ENCODE data around the gene ABHD10. TPM values are rescaled to one million over a fixed set of nuclear protein-coding genes. Genes with fewer than 3 reads are reported as not detected.

Gene ABHD10
- total RNA-seq: 39.5 TPM in 2 replicates

- peaks cover 16% of the 10 kb centered on the region for H3K36me3 Mint-ChIP-seq (ENCODE audit: low read depth)
- intact Hi-C loops (cut with micrococcal nuclease): loop anchor here (1.0 to 10.0 kb wide), 4 partner anchors 10 to 904 kb away; partner anchors contain the start of gene NECTIN3
- DNase-seq: peak; percentile 99
- H3K4me3 Mint-ChIP-seq: peak within 1 kb of the TSS; percentile 92
- H3K4me1 Mint-ChIP-seq: peaks cover 36% of the 10 kb centered on the region
- peaks cover 18% of the 10 kb centered on the region for H3K27me3 Mint-ChIP-seq
- peaks cover 3% of the 10 kb centered on the region for H3K9me3 Mint-ChIP-seq
- peak within 1 kb of the TSS; percentile 93 for H3K27ac Mint-ChIP-seq
Measured at GRCh38 chr3:111978583-111979433, at the start of gene ABHD10. Gene ABHD10 (plus strand): TSS chr3:111979026. CDS start chr3:111979062, 36 bp downstream.

GRCh38 chr3:111929484-111929883 lies 49.3 kb upstream of the ABHD10 start:
- H3K9me3 Mint-ChIP-seq: no peaks in the 10 kb centered on the region
- no peaks in the 10 kb centered on the region for H3K36me3 Mint-ChIP-seq (ENCODE audit: low read depth)
- H3K27me3 Mint-ChIP-seq: peaks cover 9% of the 10 kb centered on the region
- no peaks in the 10 kb centered on the region for H3K4me1 Mint-ChIP-seq
- no peak for DNase-seq
- H3K4me3 Mint-ChIP-seq: no peak overlapping the region
- H3K27ac Mint-ChIP-seq: no peak overlapping the region
- intact Hi-C loops (cut with micrococcal nuclease): no loop called here

- intact Hi-C loops (cut with micrococcal nuclease): no loop called here
- no peaks in the 10 kb centered on the region for H3K4me1 Mint-ChIP-seq
- no peak overlapping the region for H3K4me3 Mint-ChIP-seq
- no peaks in the 10 kb centered on the region for H3K9me3 Mint-ChIP-seq
- peaks cover 13% of the 10 kb centered on the region for H3K27me3 Mint-ChIP-seq
- H3K36me3 Mint-ChIP-seq (ENCODE audit: low read depth): no peaks in the 10 kb centered on the region
- DNase-seq: no peak
- H3K27ac Mint-ChIP-seq: no peak overlapping the region
Measured at GRCh38 chr3:111932946-111933345, 45.9 kb upstream of the ABHD10 start.

GRCh38 chr3:111936191-111936841 lies 42.5 kb upstream of the ABHD10 start:
- H3K9me3 Mint-ChIP-seq: no peaks in the 10 kb centered on the region
- H3K4me1 Mint-ChIP-seq: no peaks in the 10 kb centered on the region
- no peak overlapping the region for H3K27ac Mint-ChIP-seq
- H3K4me3 Mint-ChIP-seq: no peak overlapping the region
- DNase-seq: no peak
- intact Hi-C loops (cut with micrococcal nuclease): no loop called here
- peaks cover 18% of the 10 kb centered on the region for H3K27me3 Mint-ChIP-seq
- H3K36me3 Mint-ChIP-seq (ENCODE audit: low read depth): no peaks in the 10 kb centered on the region

- DNase-seq: no peak
- Mint-ChIP-seq H3K9me3 (no peaks in the 10 kb centered on the region), H3K36me3 (ENCODE audit: low read depth) (no peaks in the 10 kb centered on the region), H3K4me1 (no peaks in the 10 kb centered on the region), H3K4me3 (no peak overlapping the region), H3K27me3 (peaks cover 18% of the 10 kb centered on the region), H3K27ac (no peak overlapping the region)
- intact Hi-C loops (cut with micrococcal nuclease): no loop called here
Measured at GRCh38 chr3:111936967-111937366, 41.9 kb upstream of the ABHD10 start.

GRCh38 chr3:111937871-111938270 lies 41.0 kb upstream of the ABHD10 start:
- no peaks in the 10 kb centered on the region for H3K36me3 Mint-ChIP-seq (ENCODE audit: low read depth)
- no peak for DNase-seq
- H3K27me3 Mint-ChIP-seq: peaks cover 15% of the 10 kb centered on the region
- no peak overlapping the region for H3K27ac Mint-ChIP-seq
- H3K9me3 Mint-ChIP-seq: no peaks in the 10 kb centered on the region
- H3K4me3 Mint-ChIP-seq: no peak overlapping the region
- intact Hi-C loops (cut with micrococcal nuclease): no loop called here
- H3K4me1 Mint-ChIP-seq: no peaks in the 10 kb centered on the region

- Mint-ChIP-seq H3K36me3 (ENCODE audit: low read depth) (no peaks in the 10 kb centered on the region), H3K27ac (no peak overlapping the region), H3K27me3 (peaks cover 13% of the 10 kb centered on the region), H3K9me3 (no peaks in the 10 kb centered on the region), H3K4me1 (no peaks in the 10 kb centered on the region), H3K4me3 (no peak overlapping the region)
- intact Hi-C loops (cut with micrococcal nuclease): no loop called here
- DNase-seq: no peak
Measured at GRCh38 chr3:111939873-111940272, 39.0 kb upstream of the ABHD10 start.

- intact Hi-C loops (cut with micrococcal nuclease): no loop called here
- Mint-ChIP-seq H3K9me3 (no peaks in the 10 kb centered on the region), H3K36me3 (ENCODE audit: low read depth) (no peaks in the 10 kb centered on the region), H3K4me3 (no peak overlapping the region), H3K27ac (no peak overlapping the region), H3K27me3 (peaks cover 22% of the 10 kb centered on the region), H3K4me1 (no peaks in the 10 kb centered on the region)
- DNase-seq: no peak
Measured at GRCh38 chr3:111943533-111943932, 35.3 kb upstream of the ABHD10 start.

- Mint-ChIP-seq H3K27me3 (peaks cover 23% of the 10 kb centered on the region), H3K36me3 (ENCODE audit: low read depth) (no peaks in the 10 kb centered on the region), H3K27ac (no peak overlapping the region), H3K9me3 (no peaks in the 10 kb centered on the region), H3K4me3 (no peak overlapping the region), H3K4me1 (no peaks in the 10 kb centered on the region)
- no peak for DNase-seq
- intact Hi-C loops (cut with micrococcal nuclease): no loop called here
Measured at GRCh38 chr3:111944372-111944771, 34.5 kb upstream of the ABHD10 start.

GRCh38 chr3:111947231-111947630 lies 31.6 kb upstream of the ABHD10 start:
- Mint-ChIP-seq H3K9me3 (no peaks in the 10 kb centered on the region), H3K4me1 (no peaks in the 10 kb centered on the region), H3K27me3 (peaks cover 26% of the 10 kb centered on the region), H3K4me3 (no peak overlapping the region), H3K36me3 (ENCODE audit: low read depth) (no peaks in the 10 kb centered on the region), H3K27ac (no peak overlapping the region)
- no peak for DNase-seq
- intact Hi-C loops (cut with micrococcal nuclease): no loop called here

- H3K27me3 Mint-ChIP-seq: peaks cover 26% of the 10 kb centered on the region
- H3K4me1 Mint-ChIP-seq: no peaks in the 10 kb centered on the region
- no peak overlapping the region for H3K4me3 Mint-ChIP-seq
- intact Hi-C loops (cut with micrococcal nuclease): no loop called here
- no peaks in the 10 kb centered on the region for H3K36me3 Mint-ChIP-seq (ENCODE audit: low read depth)
- no peaks in the 10 kb centered on the region for H3K9me3 Mint-ChIP-seq
- no peak overlapping the region for H3K27ac Mint-ChIP-seq
- DNase-seq: no peak
Measured at GRCh38 chr3:111948786-111949185, 30.0 kb upstream of the ABHD10 start.

GRCh38 chr3:111949712-111950111 lies 29.1 kb upstream of the ABHD10 start:
- intact Hi-C loops (cut with micrococcal nuclease): no loop called here
- Mint-ChIP-seq H3K27me3 (peaks cover 24% of the 10 kb centered on the region), H3K9me3 (no peaks in the 10 kb centered on the region), H3K27ac (no peak overlapping the region), H3K36me3 (ENCODE audit: low read depth) (no peaks in the 10 kb centered on the region), H3K4me1 (no peaks in the 10 kb centered on the region), H3K4me3 (no peak overlapping the region)
- no peak for DNase-seq

GRCh38 chr3:111951032-111951431 lies 27.8 kb upstream of the ABHD10 start:
- no peaks in the 10 kb centered on the region for H3K36me3 Mint-ChIP-seq (ENCODE audit: low read depth)
- no peaks in the 10 kb centered on the region for H3K9me3 Mint-ChIP-seq
- intact Hi-C loops (cut with micrococcal nuclease): no loop called here
- H3K27ac Mint-ChIP-seq: no peak overlapping the region
- no peaks in the 10 kb centered on the region for H3K4me1 Mint-ChIP-seq
- no peak overlapping the region for H3K4me3 Mint-ChIP-seq
- DNase-seq: no peak
- peaks cover 20% of the 10 kb centered on the region for H3K27me3 Mint-ChIP-seq

GRCh38 chr3:111952086-111952485 lies 26.7 kb upstream of the ABHD10 start:
- Mint-ChIP-seq H3K27me3 (peaks cover 18% of the 10 kb centered on the region), H3K4me3 (no peak overlapping the region), H3K36me3 (ENCODE audit: low read depth) (no peaks in the 10 kb centered on the region), H3K4me1 (no peaks in the 10 kb centered on the region), H3K27ac (no peak overlapping the region), H3K9me3 (no peaks in the 10 kb centered on the region)
- intact Hi-C loops (cut with micrococcal nuclease): no loop called here
- no peak for DNase-seq

Data from activated CD4-positive, alpha-beta T cell treated with anti-CD3 and anti-CD28 coated beads, Interleukin-2, amount 10 ng/mL, durations not matched to agents 24 days and 14 days (primary cell).